OCI-LY7 (cell line): ENCODE measurements around the gene GATA3. TPM values are rescaled to one million over a fixed set of nuclear protein-coding genes. Genes with fewer than 3 reads are reported as not detected.
A peak's percentile ranks its signal among the peaks of the same experiment; 100 is the strongest.

Experiments
- BruUV-seq: library from RNA; stranded (reverse); fragments of 400-500 nt; replicated peaks from 2 replicates; lab custom pipeline; 2021; lab: Mats Ljungman, UMichigan
- CTCF ChIA-PET: fragments of 300-600 bp; sonication (Branson Sonifier 250); formaldehyde crosslinking; loops from one replicate; lab custom pipeline; 2022; ENCODE audit warnings: antibody characterized with exemption; ENCODE audit not compliant: unreplicated experiment; lab: Charles Lee
- POLR2A ChIA-PET: fragments of 300-600 bp; sonication (Branson Sonifier 250); formaldehyde crosslinking; loops from one replicate; lab custom pipeline; 2022; ENCODE audit warnings: antibody characterized with exemption; lab: Charles Lee
- DNase-seq: peaks from one replicate; pipeline ENCODE4 v3.0.0-alpha.2; 2015; ENCODE audit warnings: low spot score
- H2AFZ ChIP-seq: fragments of 200-600 bp; sonication (generic), shearing (Covaris generic); 2 replicates; pipeline ENCODE4 v1.6.1; 2014; ENCODE audit warnings: mild to moderate bottlenecking, antibody characterized with exemption, low read length, moderate library complexity
- H3K27ac ChIP-seq: fragments of 200-600 bp; sonication (generic); 2 replicates; pipeline ENCODE4 v1.5.1; 2014; ENCODE audit warnings: mixed run types, low read depth, mild to moderate bottlenecking, moderate library complexity, low read length, inconsistent platforms; ENCODE audit not compliant: poor library complexity, severe bottlenecking
- H3K36me3 ChIP-seq: fragments of 200-600 bp; sonication (generic); 2 replicates; pipeline ENCODE4 v1.6.1; 2014; ENCODE audit warnings: mild to moderate bottlenecking, antibody characterized with exemption, low read length, moderate library complexity, mixed read lengths; ENCODE audit not compliant: insufficient read depth
- H3K4me1 ChIP-seq: fragments of 200-600 bp; sonication (generic); 2 replicates; pipeline ENCODE4 v1.5.1; 2014; ENCODE audit warnings: mild to moderate bottlenecking, low read length; ENCODE audit not compliant: insufficient read depth, poor library complexity, severe bottlenecking
- H3K4me2 ChIP-seq: fragments of 200-600 bp; sonication (generic); 2 replicates; pipeline ENCODE4 v1.6.1; 2014; ENCODE audit warnings: mild to moderate bottlenecking, low read length
- H3K4me3 ChIP-seq: fragments of 200-600 bp; sonication (generic); 2 replicates; pipeline ENCODE4 v1.5.1; 2014; ENCODE audit warnings: mild to moderate bottlenecking, low read depth, low read length; ENCODE audit not compliant: poor library complexity, severe bottlenecking
- H3K79me2 ChIP-seq: fragments of 200-600 bp; sonication (generic); 2 replicates; pipeline ENCODE4 v1.6.1; 2016; ENCODE audit warnings: low read depth, mild to moderate bottlenecking, low read length, moderate library complexity, mixed read lengths; ENCODE audit not compliant: insufficient read depth
- H3K9me2 ChIP-seq: fragments of 200-600 bp; sonication (generic); 2 replicates; pipeline ENCODE4 v1.6.1; 2016; ENCODE audit warnings: mild to moderate bottlenecking, low read length, mixed read lengths; ENCODE audit not compliant: insufficient read depth
- H3K9me3 ChIP-seq: fragments of 200-600 bp; sonication (generic); 2 replicates; pipeline ENCODE4 v1.6.1; 2014; ENCODE audit warnings: mild to moderate bottlenecking, mixed run types, low read length, mixed read lengths
- H4K20me1 ChIP-seq: fragments of 200-600 bp; sonication (generic); 2 replicates; pipeline ENCODE4 v1.6.1; 2014; ENCODE audit warnings: mild to moderate bottlenecking, antibody characterized with exemption, low read length, moderate library complexity, mixed read lengths; ENCODE audit not compliant: insufficient read depth
- CTCF ChIP-seq: fragments of 200-600 bp; sonication (generic); conservative IDR thresholded peaks from 2 replicates; pipeline ENCODE4 v1.5.1; 2014; ENCODE audit warnings: mild to moderate bottlenecking, antibody characterized with exemption, low read length, moderate library complexity, mixed read lengths
- EZH2phosphoT487 ChIP-seq: fragments of 200-600 bp; sonication (generic); IDR thresholded peaks from 2 replicates; pipeline ENCODE4 v1.6.1; 2018; ENCODE audit warnings: low read depth, borderline replicate concordance, mild to moderate bottlenecking, mixed run types, antibody characterized with exemption, low read length, moderate library complexity, mixed read lengths
- intact Hi-C: fragments of 100-400 bp; cut with micrococcal nuclease; formaldehyde crosslinking; loops from one replicate; pipeline ENCODE4 v1.10.0; 2022; ENCODE audit not compliant: unreplicated experiment
- total RNA-seq, 2 experiments: library from RNA; depleted of rRNA in 1 of 2; stranded (reverse); fragments of >200 nt in 1 of 2; shearing (Covaris generic) in 1 of 2; gene quantifications; 2 replicates each; pipeline ENCODE4 v1.2.3, GENCODE V29; 2014 to 2022

The GATA3 gene
- total RNA-seq, 2 experiments from 2014 or later: not detected

GRCh38 chr10:8052956-8053445 is 1.5 kb upstream of the GATA3 start:
- no peaks in the 10 kb centered on the region for H3K9me2 ChIP-seq
- intact Hi-C loops: loop anchor here (10.0 kb wide), 1 partner anchor 1152 kb away; no protein-coding TSS in a partner anchor
- no peaks in the 10 kb centered on the region for H3K79me2 ChIP-seq
- DNase-seq: no peak
- TF ChIP-seq EZH2phosphoT487 (no peak), CTCF (peak; percentile 72; the same call in 1 of the 2 replicates)
- no peaks in the 10 kb centered on the region for H3K36me3 ChIP-seq
- H3K9me3 ChIP-seq: no peaks in the 10 kb centered on the region
- peak overlapping the region; percentile 23 for H3K4me3 ChIP-seq
- no peak overlapping the region for H3K27ac ChIP-seq
- CTCF ChIA-PET: no interaction called here
- H2AFZ ChIP-seq: peak overlapping the region; percentile 72; the same call in 1 of the 2 replicates
- POLR2A ChIA-PET: no interaction called here
- no peaks in the 10 kb centered on the region for H3K4me1 ChIP-seq
- peak overlapping the region; percentile 53 for H3K4me2 ChIP-seq
- BruUV-seq: no TSS peak
- H4K20me1 ChIP-seq: no peaks in the 10 kb centered on the region

GRCh38 chr10:8053446-8054243 is 843 bp upstream of the GATA3 start:
- H3K27ac ChIP-seq: no peak overlapping the region
- H3K4me2 ChIP-seq: peak overlapping the region; percentile 53; the same call in 1 of the 2 replicates
- H2AFZ ChIP-seq: peak overlapping the region; percentile 12; the same call in 1 of the 2 replicates
- no peaks in the 10 kb centered on the region for H3K36me3 ChIP-seq
- DNase-seq: peak; percentile 85
- no peaks in the 10 kb centered on the region for H3K9me2 ChIP-seq
- no peaks in the 10 kb centered on the region for H3K4me1 ChIP-seq
- TF ChIP-seq CTCF (peak; percentile 11), EZH2phosphoT487 (no peak)
- ChIA-PET POLR2A (no interaction called here), CTCF (no interaction called here)
- intact Hi-C loops: loop anchor here (10.0 kb wide), 1 partner anchor 1151 kb away; no protein-coding TSS in a partner anchor
- no TSS peak for BruUV-seq
- no peaks in the 10 kb centered on the region for H3K79me2 ChIP-seq
- H4K20me1 ChIP-seq: no peaks in the 10 kb centered on the region
- peak overlapping the region; percentile 51 for H3K4me3 ChIP-seq
- H3K9me3 ChIP-seq: no peaks in the 10 kb centered on the region

DNA sequence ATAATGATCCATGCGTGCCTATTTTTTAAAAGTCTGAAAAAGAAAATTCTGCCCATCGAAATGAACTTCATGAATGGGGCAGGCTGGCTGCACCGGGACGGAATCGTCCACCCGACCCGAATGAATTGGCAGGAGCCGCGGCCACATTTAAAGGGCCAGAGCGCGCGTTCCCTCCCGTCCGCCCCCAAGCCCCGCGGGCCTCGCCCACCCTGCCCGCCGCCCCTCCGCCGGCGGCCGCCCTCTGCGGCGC is 319 bp upstream of the GATA3 start:
- H4K20me1 ChIP-seq: no peaks in the 10 kb centered on the region
- H3K36me3 ChIP-seq: no peaks in the 10 kb centered on the region
- peaks cover 2% of the 10 kb centered on the region for H3K4me1 ChIP-seq
- no peak overlapping the region for H3K4me3 ChIP-seq
- ChIA-PET CTCF (no interaction called here), POLR2A (no interaction called here)
- TF ChIP-seq EZH2phosphoT487: no peak
- no peak for TF ChIP-seq CTCF
- DNase-seq: no peak
- H3K9me3 ChIP-seq: no peaks in the 10 kb centered on the region
- no peaks in the 10 kb centered on the region for H3K79me2 ChIP-seq
- H3K27ac ChIP-seq: no peak overlapping the region
- BruUV-seq: no TSS peak
- H3K9me2 ChIP-seq: no peaks in the 10 kb centered on the region
- H2AFZ ChIP-seq: no peak overlapping the region
- intact Hi-C loops: loop anchor here (10.0 kb wide), 1 partner anchor 1151 kb away; no protein-coding TSS in a partner anchor
- no peak overlapping the region for H3K4me2 ChIP-seq
